ENCODE data around the gene PCSK5. TPM values are rescaled to one million over a fixed set of nuclear protein-coding genes. Genes with fewer than 3 reads are reported as not detected.

The PCSK5 gene
- total RNA-seq (4.8 and 5.1 TPM in 2 replicates), polyA plus RNA-seq (2.5 and 2.6 TPM in 2 replicates), polyA minus RNA-seq (9.9 and 10.8 TPM in 2 replicates), Bru-seq, nascent RNA (percentile 47 among the genes with signal in this experiment), BruChase-seq, experiment 1, labeled RNA remaining after a 6-hour chase (percentile 34 among the genes with signal in this experiment), BruChase-seq, experiment 2, labeled RNA remaining after a 2-hour chase (percentile 39 among the genes with signal in this experiment)
- polyA plus RNA-seq (2011; cell fraction: cytosol; rRNA removed) = 2.0 and 2.1 TPM in 2 replicates
- 3.6 and 4.7 TPM in 2 replicates for polyA plus RNA-seq (2011; cell fraction: nucleus; rRNA removed)
- 0.86 and 1.2 TPM in 2 replicates for polyA plus RNA-seq (2012)
- polyA minus RNA-seq (2011; cell fraction: cytosol; rRNA and poly(A)+ RNA removed) = not detected
- 9.2 and 10.6 TPM in 2 replicates for polyA minus RNA-seq (2011; cell fraction: nucleus; rRNA and poly(A)+ RNA removed)
- long read RNA-seq, full-length matches to known transcripts = 11 of 39 reads
- long read RNA-seq, partial matches to known transcripts = 26 of 39 reads
- long read RNA-seq, other reads (novel, unspliced or antisense) = 2 of 39 reads

- Histone ChIP-seq H3K9ac (replicated peaks; ENCODE audit: extremely low read depth, insufficient read depth, low read length) (peak within 1 kb of the TSS; percentile 79), H3K79me2 (ENCODE audit: control insufficient read depth, insufficient read depth, low read length) (no peaks in the 10 kb centered on the region), H3K4me1 (ENCODE audit: control insufficient read depth, extremely low read depth, insufficient read depth, low read length) (peaks cover 18% of the 10 kb centered on the region), H3K9me1 (replicated peaks; ENCODE audit: control insufficient read depth, extremely low read depth, insufficient read depth, low read length) (no peaks in the 10 kb centered on the region), H2AFZ (ENCODE audit: low read depth, low read length) (peak within 1 kb of the TSS; percentile 95), H3K27ac (ENCODE audit: insufficient read depth, low read depth, low read length) (peak within 1 kb of the TSS; percentile 39), H3K27me3 (ENCODE audit: control insufficient read depth in 2 of 2, insufficient read depth in 2 of 2, low read length in 2 of 2) (peaks cover 0 to 6% of the 10 kb centered on the region in 2 experiments), H3K9me3 (replicated peaks; ENCODE audit: control insufficient read depth, insufficient read depth, low read length) (no peaks in the 10 kb centered on the region), H4K20me1 (replicated peaks; ENCODE audit: control insufficient read depth, extremely low read depth, insufficient read depth, low read length) (no peaks in the 10 kb centered on the region), H3K36me3 (ENCODE audit: control insufficient read depth in 2 of 2, extremely low read depth in 1 of 2, insufficient read depth in 2 of 2, low read length in 2 of 2) (no peaks in the 10 kb centered on the region), H3K4me3 (replicated peaks in 1 of 3; ENCODE audit: insufficient read depth in 1 of 3, low read depth in 1 of 3, low read length in 3 of 3) (peak within 1 kb of the TSS; percentile 66 to 90 (median 87)), H3K4me2 (ENCODE audit: insufficient read depth, low read length) (peak within 1 kb of the TSS; percentile 75)
- POLR2A ChIA-PET = interaction anchor here (0.6 to 0.8 kb wide), 2 partner anchors 504 to 1286 kb away, joined by 3 read pairs; partner anchors contain the start of gene RFK
- dilution Hi-C loops (cut with MboI; ENCODE audit: extremely low pct_ligation_motif_present, low sequenced_read_pairs) (no loop called here), intact Hi-C loops (cut with micrococcal nuclease) (loop anchor here (1.0 to 10.0 kb wide), 9 partner anchors 294 to 866 kb away; partner anchors contain the start of genes CARNMT1, GCNT1 and RFK)
- DNase-seq (ENCODE audit: low read depth, low spot score) = peak; percentile 94
- BruUV-seq (replicated peaks) = TSS peak; percentile 20
- TF ChIP-seq EZH2 (IDR thresholded peaks at IDR 0.05; ENCODE audit: borderline replicate concordance, low read depth, low read length, severe bottlenecking) = no peak
- no peak for TF ChIP-seq FOS (IDR thresholded peaks at IDR 0.05; ENCODE audit: borderline replicate concordance, insufficient read depth, low read length)
- TF ChIP-seq, protein P1, sequence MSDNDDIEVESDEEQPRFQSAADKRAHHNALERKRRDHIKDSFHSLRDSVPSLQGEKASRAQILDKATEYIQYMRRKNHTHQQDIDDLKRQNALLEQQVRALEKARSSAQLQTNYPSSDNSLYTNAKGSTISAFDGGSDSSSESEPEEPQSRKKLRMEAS (IDR thresholded peaks at IDR 0.05; ENCODE audit: insufficient read depth, insufficient read length) = no peak
- no peak for TF ChIP-seq GATA2 (IDR thresholded peaks at IDR 0.05; ENCODE audit: insufficient read depth, insufficient read length, low read depth, low read length)
- TF ChIP-seq POLR2A (IDR thresholded peaks at IDR 0.05; ENCODE audit: low read depth, low read length) = peak; percentile 71
- TF ChIP-seq MYC (IDR thresholded peaks at IDR 0.05; ENCODE audit: low read depth, low read length) = no peak
- TF ChIP-seq POLR2AphosphoS5 (IDR thresholded peaks at IDR 0.05; ENCODE audit: insufficient read depth, low read depth, low read length) = peak; percentile 77
- peak; percentile 7 to 41 for TF ChIP-seq CTCF (IDR thresholded peaks at IDR 0.05; ENCODE audit: extremely low read depth in 1 of 2, insufficient read depth in 1 of 2, low read depth in 1 of 2, low read length in 2 of 2)
- TF ChIP-seq JUN (IDR thresholded peaks at IDR 0.05; ENCODE audit: borderline replicate concordance, insufficient read depth, insufficient read length, low read depth) = no peak
- CTCF ChIA-PET = interaction anchor here (0.6 to 2.3 kb wide), 12 partner anchors 10 to 504 kb away, joined by 3 to 16 read pairs (median 3); partner anchors contain the start of gene RFK
- FAIRE-seq = peak; percentile 91
These were observed at the start of gene PCSK5 for GRCh38 chr9:75890472-75891276. PCSK5 (plus strand) TSS chr9:75890673; CDS start chr9:75891182, 509 bp downstream.
